Uterus (tissue), 4 donors: ENCODE measurements around the gene DHX34. TPM values are rescaled to one million over a fixed set of nuclear protein-coding genes. Genes with fewer than 3 reads are reported as not detected.

ENCODE experiments used
- DNase-seq, 2 donors: peaks; one replicate each; pipeline ENCODE4 v3.0.0-alpha.2; 2019 to 2020
- H3K27ac ChIP-seq, 2 donors: fragments of 200-600 bp; sonication (generic); 1 replicate in 1 of 2; 2 replicates in 1 of 2; pipeline ENCODE4 v1.5.1; 2016 to 2018
- H3K27me3 ChIP-seq, 2 donors: fragments of 200-600 bp; sonication (generic); one replicate each; pipeline ENCODE4 v1.5.1; 2018 to 2019; ENCODE audit warnings: control low read depth in 1 of 2
- H3K36me3 ChIP-seq, 2 donors: fragments of 200-600 bp; sonication (generic); one replicate each; pipeline ENCODE4 v1.5.1; 2019; ENCODE audit warnings: control low read depth in 1 of 2
- H3K4me1 ChIP-seq, 2 donors: fragments of 200-600 bp; sonication (generic); one replicate each; pipeline ENCODE4 v1.5.1; 2018 to 2019; ENCODE audit warnings: control low read depth in 1 of 2
- H3K4me3 ChIP-seq, 2 donors: fragments of 200-600 bp; sonication (generic); 1 replicate in 1 of 2; 2 replicates in 1 of 2; pipeline ENCODE4 v1.5.1; 2018 to 2019; ENCODE audit warnings: mild to moderate bottlenecking in 1 of 2
- H3K9me3 ChIP-seq, 2 donors: fragments of 200-600 bp; sonication (generic); one replicate each; pipeline ENCODE4 v1.5.1; 2019; ENCODE audit warnings: control low read depth in 1 of 2
- CTCF ChIP-seq, 4 experiments: fragments of 200-600 bp in 2 of 4; fragments of 450-650 bp in 2 of 4; sonication (generic) in 2 of 4; IDR thresholded peaks; one replicate each; pipeline ENCODE4 v1.5.1; 2016 to 2019; ENCODE audit warnings: antibody characterized with exemption in 4 of 4, mild to moderate bottlenecking in 2 of 4, moderate library complexity in 1 of 4
- POLR2A ChIP-seq, 2 donors: fragments of 450-650 bp; IDR thresholded peaks; one replicate each; pipeline ENCODE4 v1.6.1; 2016; ENCODE audit warnings: antibody characterized with exemption in 2 of 2, mild to moderate bottlenecking in 1 of 2, moderate library complexity in 1 of 2
- intact Hi-C: fragments of 100-400 bp; cut with DNase I; formaldehyde crosslinking; loops from one replicate; pipeline ENCODE4 v1.15.1; 2023; ENCODE audit warnings: low total_unique reads
- total RNA-seq, 4 donors: library from RNA; depleted of rRNA in 3 of 4; stranded (reverse); fragments of >200 nt in 3 of 4; gene quantifications; one replicate each; pipeline versions ENCODE4 v1.1.0 to v1.2.4, GENCODE V29; 2014 to 2023
- donor health status: DM: yes; HTN: yes; CAD: no.

The DHX34 gene
- total RNA-seq, 4 donors from 2014 or later: 11.5 to 17.3 (median 15.8) TPM

GRCh38 chr19:47419030-47419783 is 70.1 kb downstream of the DHX34 start, which contains the start of gene MEIS3:
Gene MEIS3, minus strand, starts transcription at chr19:47419527. Its CDS starts 446 bp downstream, at chr19:47419081.
- DNase-seq: peak in 1 of 2 donors; percentile 56
- H3K4me3 ChIP-seq: peak within 1 kb of the TSS; percentile 50 to 67
- H3K27me3 ChIP-seq: no peaks in the 10 kb centered on the region
- no peaks in the 10 kb centered on the region for H3K9me3 ChIP-seq
- intact Hi-C loops: no loop called here
- H3K36me3 ChIP-seq: no peaks in the 10 kb centered on the region
- peak within 1 kb of the TSS; percentile 68 to 91 for H3K27ac ChIP-seq
- peaks cover 0 to 10% of the 10 kb centered on the region in 2 donors for H3K4me1 ChIP-seq
- TF ChIP-seq CTCF (IDR thresholded peaks at IDR 0.05) (no peak), POLR2A (IDR thresholded peaks at IDR 0.05) (peak in 1 of 2 donors; percentile 16)

DNA sequence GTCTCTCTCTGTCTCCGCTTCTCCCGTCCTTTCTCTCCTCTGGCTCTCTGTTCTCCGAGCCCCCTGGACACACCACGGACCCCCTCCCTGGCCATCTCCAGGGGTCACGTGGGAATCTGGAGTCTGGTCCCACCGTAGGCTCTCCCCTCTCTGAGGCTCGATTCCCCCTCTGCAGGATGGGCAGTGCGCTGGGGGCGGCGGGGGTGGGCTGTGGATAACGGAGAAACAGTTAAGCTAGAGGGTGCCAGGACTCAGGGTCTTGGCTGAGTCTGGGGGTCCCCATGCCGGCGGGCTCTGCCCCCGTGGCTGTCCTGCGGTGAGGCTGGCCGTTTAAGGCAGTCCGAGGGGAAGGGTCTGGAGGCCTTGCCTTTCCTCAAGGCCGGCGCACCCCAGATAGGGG is 70.7 kb downstream of the DHX34 start:
- Histone ChIP-seq H3K36me3 (no peaks in the 10 kb centered on the region), H3K4me1 (peaks cover 0 to 10% of the 10 kb centered on the region in 2 donors), H3K27me3 (no peaks in the 10 kb centered on the region), H3K27ac (peak overlapping the region; percentile 68 to 91), H3K9me3 (no peaks in the 10 kb centered on the region), H3K4me3 (no peak overlapping the region)
- intact Hi-C loops: loop anchor here (10.0 kb wide), 1 partner anchor 125 kb away; no protein-coding TSS in a partner anchor
- DNase-seq: no peak
- TF ChIP-seq POLR2A (IDR thresholded peaks at IDR 0.05) (no peak), CTCF (IDR thresholded peaks at IDR 0.05) (no peak)

GRCh38 chr19:47421244-47421786 is 72.2 kb downstream of the DHX34 start:
- H3K9me3 ChIP-seq: no peaks in the 10 kb centered on the region
- DNase-seq: no peak
- H3K27ac ChIP-seq: peak overlapping the region; percentile 56 to 91
- no peaks in the 10 kb centered on the region for H3K27me3 ChIP-seq
- intact Hi-C loops: loop anchor here (10.0 kb wide), 1 partner anchor 127 kb away; no protein-coding TSS in a partner anchor
- no peaks in the 10 kb centered on the region for H3K36me3 ChIP-seq
- no peak for TF ChIP-seq POLR2A (IDR thresholded peaks at IDR 0.05)
- TF ChIP-seq CTCF (IDR thresholded peaks at IDR 0.05): no peak
- H3K4me1 ChIP-seq: peaks cover 0 to 10% of the 10 kb centered on the region in 2 donors
- H3K4me3 ChIP-seq: no peak overlapping the region

DNA sequence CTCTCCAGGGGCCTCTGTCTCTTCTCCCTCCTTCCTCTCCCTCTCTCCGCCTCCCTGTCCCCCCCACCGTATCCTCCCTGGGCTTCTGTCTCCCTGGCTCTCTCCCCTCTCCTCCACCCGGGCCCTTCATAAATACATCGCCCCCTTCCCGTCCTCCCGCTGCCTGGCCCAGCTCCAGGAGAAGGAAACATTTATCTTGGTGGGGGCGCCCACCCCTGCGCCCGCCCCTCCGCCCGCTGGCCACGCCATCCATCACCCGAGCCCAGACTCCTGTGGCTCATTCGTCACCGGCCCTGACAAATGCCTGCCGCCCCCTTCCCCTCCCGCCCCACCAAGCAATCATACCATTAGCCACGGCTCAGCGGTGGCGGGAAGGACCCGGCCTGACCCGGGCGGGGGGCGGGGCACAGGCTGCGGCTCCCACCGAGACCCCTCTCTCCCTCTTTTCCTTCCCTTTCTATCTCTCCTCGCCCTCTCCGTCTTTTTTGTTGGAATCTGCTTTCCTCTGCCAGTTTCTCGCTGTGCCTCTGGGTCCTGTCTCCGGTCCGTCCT is 72.8 kb downstream of the DHX34 start:
- intact Hi-C loops: loop anchor here (10.0 kb wide), 1 partner anchor 127 kb away; no protein-coding TSS in a partner anchor
- H3K9me3 ChIP-seq: no peaks in the 10 kb centered on the region
- no peaks in the 10 kb centered on the region for H3K27me3 ChIP-seq
- DNase-seq: peak; percentile 69 to 76
- H3K4me1 ChIP-seq: peaks cover 0 to 10% of the 10 kb centered on the region in 2 donors
- H3K27ac ChIP-seq: peak overlapping the region; percentile 56 to 91
- TF ChIP-seq POLR2A (IDR thresholded peaks at IDR 0.05): no peak
- TF ChIP-seq CTCF (IDR thresholded peaks at IDR 0.05): no peak
- peak overlapping the region in 1 of 2 donors; percentile 12 for H3K4me3 ChIP-seq
- H3K36me3 ChIP-seq: no peaks in the 10 kb centered on the region
